ENCODE measurements around the gene REEP3.
"Not testable (repeated sequence)": the region's sequence is repeated elsewhere in the genome, so short reads cannot be mapped to it uniquely, and the experiment has no call there.

The REEP3 gene, protein sequence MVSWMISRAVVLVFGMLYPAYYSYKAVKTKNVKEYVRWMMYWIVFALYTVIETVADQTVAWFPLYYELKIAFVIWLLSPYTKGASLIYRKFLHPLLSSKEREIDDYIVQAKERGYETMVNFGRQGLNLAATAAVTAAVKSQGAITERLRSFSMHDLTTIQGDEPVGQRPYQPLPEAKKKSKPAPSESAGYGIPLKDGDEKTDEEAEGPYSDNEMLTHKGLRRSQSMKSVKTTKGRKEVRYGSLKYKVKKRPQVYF

DNA sequence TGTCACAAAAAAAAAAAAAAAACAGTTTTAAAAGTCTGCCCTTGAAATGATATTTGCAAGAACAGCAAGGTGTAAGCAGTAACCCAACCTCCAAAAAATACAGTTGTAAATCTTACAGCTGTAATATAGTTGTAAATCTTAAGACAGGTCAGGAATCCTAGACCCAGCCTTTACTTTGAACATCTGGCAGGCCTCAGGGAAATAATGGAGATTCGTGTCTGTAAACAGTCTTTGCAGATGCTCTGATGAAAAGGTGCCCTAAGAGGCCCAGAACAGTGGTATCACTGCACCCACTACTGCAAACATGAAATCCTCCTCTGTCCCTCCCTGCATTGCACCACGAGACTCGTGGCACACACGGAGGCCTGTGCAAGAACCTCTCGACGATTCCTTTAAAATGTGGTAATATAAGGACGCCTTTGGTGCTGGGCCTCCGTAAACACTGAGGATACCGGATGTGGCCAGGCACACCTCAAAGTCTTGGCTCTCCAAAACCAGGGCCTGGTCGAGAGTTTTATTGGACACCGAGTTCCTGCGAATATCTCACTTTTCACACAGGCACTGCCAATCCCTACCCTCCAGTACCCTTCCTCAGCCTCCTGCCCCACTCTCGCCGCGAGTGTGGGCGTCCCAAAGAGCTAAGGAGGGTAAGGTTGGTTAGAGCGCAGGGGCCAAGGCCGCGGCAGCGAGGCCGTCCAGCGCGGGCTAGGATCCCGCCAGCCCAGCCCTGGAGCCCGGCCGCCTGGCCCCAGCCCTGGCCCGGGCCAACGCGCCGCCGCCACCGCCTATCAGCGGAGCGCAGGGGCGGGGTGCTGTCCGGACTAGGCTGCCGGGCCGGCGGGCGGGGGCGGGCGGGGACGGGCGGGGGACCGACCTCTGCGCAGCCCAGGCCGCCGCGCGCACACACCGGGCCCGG is at the start of gene REEP3:
Gene REEP3 (plus strand): TSS at position 902 of the 916 bp plus-strand sequence. CDS start 145 bp downstream, outside the sequence.
- no peak for DNase-seq (ENCODE audit: low read depth)

DNA sequence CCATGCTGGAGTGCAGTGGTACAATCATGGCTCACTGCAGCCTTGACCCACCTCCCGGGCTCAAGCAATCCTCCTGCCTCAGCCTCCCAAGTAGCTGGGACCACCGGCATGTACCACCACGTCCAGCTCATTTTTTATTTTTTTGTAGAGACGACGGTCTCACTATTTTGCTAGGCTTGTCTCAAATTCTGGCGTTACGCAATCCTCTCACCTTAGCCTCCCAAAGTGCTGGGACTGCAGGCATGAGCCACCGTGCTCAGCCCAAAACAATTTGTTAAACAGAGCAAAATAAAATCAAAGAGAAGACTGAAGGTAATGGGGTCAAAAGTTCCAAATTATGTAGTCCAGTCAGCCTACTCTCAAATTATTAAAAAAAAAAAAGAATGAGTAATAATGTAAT is 46.7 kb upstream of the REEP3 start:
- DNase-seq (ENCODE audit: low read depth) = no peak

DNA sequence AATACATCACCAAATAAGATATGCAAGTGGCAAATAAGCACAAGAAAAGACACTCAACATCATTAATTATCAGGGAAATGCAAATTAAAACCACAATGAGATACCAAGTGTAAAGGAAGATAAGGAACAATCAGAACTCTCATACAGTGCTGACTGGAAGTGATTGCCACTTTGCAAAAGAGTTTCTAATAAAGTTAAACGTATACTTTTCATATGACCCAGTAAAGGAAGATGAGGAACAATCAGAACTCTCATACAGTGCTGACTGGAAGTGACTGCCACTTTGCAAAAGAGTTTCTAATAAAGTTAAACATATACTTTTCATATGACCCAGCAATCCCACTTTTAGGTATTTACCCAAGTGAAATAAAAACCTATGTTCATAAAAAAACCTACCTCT is 43.3 kb upstream of the REEP3 start:
- DNase-seq (ENCODE audit: low read depth) = no peak

DNA sequence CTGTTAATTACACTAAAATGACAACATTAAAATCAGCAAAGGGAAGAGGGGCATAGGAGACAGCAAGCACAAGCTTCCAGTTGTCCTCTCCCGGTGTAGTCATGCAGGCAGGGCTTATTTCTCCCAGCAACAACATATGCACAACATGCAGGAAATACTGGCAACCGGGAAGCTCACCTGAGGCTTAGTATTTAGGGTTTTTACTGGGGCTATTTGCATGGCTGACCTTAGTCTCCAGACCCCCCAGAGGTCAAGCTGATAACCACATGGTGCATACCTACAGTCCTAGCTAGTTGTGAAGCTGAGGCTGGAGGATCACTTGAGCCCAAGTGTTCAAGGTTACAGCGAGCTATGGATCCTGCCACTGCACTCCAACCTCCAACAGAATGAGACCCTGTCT is 42.6 kb upstream of the REEP3 start:
- DNase-seq (ENCODE audit: low read depth) = no peak

DNA sequence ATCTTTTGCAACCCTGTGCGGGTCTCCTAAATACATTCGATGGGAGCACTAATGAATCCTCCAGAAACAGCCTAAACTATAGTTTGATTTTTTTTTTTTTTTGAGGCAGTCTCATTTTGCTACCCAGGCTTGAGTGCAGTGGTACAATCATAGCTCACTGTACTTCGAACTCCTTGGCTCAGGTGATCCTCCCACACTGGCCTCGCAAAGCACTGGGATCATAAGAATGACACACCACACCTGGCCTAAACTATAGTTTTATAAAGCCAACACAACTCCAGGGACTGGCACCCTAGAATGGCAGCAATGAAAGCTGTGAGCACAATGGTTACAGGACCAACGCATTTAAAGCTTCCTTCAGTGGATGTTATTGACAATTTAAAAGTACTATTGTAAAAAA is 41.0 kb upstream of the REEP3 start:
- DNase-seq (ENCODE audit: low read depth) = no peak

DNA sequence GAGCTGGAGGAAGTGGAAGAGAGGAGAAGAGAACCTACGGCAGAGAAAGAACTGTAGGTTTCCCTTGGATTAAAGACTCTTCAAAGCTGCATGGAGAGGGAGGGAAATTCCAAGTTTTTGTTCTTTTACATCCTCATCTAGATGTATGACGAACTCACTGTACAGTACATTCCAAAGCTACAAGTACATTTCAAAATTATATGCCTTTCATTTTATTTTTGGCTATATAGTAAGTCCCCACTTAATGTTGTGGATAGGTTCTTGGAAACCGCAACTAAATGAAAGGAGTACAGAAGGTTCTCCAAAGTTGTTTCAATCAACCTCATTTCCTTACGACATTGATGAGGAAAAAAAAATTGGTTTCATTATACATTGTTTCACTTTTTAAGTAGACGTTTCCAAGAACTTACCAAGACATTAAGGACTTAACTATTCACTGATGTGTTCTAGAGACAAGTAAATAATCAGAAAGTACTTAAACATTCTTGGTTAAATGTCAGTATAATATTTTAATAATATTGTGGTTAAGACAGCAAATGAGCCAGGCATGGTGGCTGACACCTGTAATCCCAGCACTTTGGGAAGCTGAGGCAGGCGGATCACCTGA is 39.3 kb upstream of the REEP3 start:
- no peak for DNase-seq (ENCODE audit: low read depth)

DNA sequence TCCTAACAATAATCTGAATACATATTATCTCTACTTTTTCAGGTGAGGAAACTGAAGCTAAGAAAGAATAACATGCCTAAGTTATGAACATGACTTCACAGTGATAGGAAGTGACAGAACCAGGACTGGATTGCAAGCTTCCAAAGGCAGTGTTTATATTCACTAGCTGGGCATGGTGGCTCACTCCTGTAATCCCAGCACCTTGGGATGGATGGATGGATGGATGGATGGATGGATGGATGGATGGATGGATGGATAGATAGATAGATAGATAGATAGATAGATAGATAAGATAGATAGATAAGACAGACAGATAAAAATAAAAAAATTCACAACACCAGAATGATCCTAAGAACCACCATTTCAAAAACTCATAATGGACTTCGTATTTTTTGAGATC is 37.2 kb upstream of the REEP3 start:
- no peak for DNase-seq (ENCODE audit: low read depth)

DNA sequence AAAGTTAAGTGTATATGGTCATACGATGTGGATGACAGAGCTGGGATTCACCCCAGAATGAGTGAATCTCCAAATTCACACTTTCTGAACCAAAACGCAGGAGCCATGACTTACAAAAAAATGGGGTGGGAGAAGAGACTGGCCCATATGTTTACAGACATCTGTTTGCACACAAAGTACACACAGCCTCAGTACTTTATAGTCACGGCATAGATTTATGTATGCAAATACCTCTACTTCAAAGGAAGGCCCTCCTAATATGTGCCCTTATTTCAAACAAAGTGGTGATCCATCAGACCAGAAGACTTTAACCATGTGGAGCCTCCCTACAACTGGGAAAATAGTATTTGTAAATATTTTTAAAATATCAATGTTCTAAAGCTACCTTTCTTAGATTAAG is 33.2 kb upstream of the REEP3 start:
- DNase-seq (ENCODE audit: low read depth) = no peak

DNA sequence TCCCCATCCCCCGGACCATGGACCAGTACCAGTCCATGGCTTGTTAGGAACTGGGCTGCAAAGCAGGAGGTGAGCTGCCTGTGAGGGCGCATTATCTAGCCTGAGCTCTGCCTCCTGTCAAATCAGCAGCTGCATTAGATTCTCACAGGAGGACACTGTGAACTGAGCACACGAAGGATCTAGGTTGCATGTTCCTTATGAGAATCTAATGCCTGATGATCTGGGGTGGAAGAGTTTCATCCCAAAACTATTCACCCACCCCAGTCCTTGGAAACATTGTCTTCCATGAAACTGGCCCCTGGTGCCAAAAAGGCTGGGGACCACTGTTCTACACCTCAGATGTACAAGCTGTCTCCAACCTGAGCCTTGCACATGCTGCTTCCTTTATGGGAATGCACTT is 31.4 kb upstream of the REEP3 start:
- no peak for DNase-seq (ENCODE audit: low read depth)

DNA sequence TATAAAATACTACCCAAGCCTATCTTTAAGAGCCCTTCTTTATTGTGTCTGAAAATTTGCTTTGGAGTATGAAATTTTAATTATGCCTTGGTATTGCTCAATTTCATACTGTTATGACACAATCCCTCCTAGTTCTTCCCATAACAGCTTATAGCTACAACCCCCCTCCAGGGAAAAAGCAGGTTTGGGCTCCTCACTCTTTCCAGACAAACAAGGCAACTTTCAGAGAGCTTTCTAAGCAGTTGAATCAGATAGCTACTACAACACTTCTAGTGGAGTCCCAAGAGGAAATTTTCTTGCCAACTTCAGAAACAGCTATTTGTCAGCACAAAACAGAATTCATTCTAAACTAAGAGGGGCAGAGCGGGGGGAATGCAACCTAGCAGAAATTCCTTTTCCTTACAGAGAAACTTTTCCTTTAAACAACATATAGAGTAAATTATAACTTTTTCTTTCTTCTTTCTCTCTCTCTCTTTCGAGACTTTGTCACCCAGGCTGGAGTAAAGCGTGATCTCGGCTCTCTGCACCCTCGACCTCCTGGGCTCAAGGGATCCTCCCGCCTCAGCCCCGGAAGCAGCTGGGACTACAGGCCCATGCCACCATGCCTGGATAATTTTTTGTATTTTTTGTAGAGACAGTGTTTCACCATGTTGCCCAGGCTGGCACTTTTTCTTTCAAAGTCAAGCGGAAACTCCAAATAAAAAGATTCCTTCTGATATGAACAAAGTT is 29.4 kb upstream of the REEP3 start:
- DNase-seq (ENCODE audit: low read depth) = no peak

DNA sequence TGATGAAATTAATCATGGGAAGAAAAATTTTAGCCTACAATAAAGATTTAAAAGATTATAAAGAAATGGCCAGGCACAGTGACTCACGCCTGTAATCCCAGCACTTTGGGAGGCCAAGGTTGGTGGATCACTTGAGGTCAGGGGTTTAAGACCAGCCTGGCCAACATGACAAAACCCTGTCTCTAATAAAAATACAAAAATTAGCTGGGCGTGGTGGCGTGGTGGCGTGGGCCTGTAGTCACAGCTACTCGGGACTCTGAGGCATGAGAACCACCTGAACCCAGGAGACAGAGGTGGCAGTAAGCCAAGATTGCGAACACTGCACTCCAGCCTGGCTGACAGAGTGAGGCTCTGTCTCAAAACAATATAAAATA is 28.9 kb upstream of the REEP3 start:
- not testable (repeated sequence) for DNase-seq (ENCODE audit: low read depth)

DNA sequence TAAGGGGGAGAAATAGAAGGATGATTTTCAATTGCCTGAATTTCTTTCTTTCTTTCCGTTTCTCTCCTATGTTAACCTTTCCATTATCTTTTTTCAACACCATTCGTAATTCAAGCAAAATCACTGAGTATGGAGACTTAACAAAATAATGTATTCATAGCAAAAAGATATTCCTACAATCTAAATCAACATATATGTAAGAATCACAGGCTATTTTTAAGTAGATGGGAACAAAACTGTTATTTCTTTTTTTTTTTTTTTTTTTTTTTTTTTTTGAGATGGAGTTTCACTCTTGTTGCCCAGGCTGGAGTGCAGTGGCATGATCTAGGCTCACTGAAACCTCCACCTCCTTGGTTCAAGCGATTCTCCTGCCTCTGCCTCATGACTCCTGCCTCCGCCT is 28.2 kb upstream of the REEP3 start:
- no peak for DNase-seq (ENCODE audit: low read depth)

DNA sequence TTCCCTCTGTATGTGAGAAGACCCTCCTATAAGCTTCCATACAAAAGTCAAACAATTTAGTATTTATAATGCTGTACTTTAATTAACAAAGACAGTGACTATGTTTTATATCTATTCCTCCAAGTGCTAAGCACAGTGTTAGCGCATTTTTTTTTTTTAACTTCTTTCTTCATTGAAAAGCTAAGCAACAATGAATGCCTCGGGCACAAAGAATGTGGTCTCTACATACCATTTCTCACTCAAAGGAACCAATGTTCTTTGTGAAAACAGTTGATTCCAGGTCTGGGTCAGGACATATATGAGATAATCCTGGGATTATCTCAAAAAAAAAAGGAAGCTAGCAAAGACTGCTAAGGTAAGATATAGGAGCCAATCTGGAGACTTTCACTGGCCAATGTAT is 26.2 kb upstream of the REEP3 start:
- DNase-seq (ENCODE audit: low read depth) = no peak

DNA sequence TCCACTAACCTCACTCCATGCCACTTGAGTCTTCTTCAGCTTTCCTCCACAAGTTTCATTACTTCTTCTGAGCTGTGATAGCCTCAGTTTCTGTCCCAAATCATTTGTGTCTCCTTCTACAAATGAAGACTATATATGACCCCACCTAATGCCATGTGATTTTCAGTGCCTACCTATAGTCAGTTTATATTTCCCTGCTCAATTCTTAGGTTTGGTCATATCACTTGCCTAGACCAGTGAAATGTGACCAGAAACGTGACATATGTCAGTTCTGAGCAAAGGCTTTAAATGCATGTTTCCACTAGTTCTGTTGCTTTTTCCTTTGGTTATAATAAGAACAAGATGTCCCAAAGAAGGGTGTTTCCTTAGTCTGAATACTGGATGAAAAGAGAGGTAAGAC is 24.6 kb upstream of the REEP3 start:
- no peak for DNase-seq (ENCODE audit: low read depth)

DNA sequence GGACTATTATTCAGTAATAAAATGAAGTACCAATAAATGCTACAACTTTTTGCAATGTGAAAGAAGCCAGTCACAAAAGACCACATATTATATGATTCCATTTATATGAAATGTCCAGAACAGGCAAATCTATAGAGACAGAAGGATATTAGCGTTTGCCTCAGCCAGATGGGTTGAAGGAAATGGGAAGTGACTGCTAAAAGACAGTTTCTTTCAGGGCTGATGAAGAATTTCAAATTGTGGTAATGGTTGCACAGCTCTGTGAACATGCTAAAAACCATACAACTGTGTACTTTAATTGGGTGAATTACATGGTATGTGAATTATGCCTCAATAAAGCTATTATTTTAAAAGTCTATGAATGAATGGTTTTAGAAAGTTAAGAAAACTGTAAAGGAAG is 23.9 kb upstream of the REEP3 start:
- no peak for DNase-seq (ENCODE audit: low read depth)

DNA sequence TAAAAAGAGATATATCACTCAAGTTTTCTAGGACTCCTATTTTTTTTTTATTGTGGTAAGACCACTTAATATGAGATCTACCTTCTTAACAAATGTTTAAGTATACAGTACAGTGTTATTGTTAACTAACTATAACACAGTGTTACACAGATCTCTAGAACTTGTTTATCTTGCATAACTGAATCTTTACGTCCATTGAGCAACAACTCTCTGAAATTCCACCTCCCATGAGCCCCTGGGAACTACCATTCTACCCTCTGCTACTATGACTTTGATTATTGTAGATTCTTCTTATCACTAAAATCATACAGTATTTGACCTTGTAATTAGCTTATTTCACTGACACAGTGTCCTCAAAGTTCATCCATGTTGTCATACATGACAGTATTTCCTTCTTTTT is 22.5 kb upstream of the REEP3 start:
- no peak for DNase-seq (ENCODE audit: low read depth)

DNA sequence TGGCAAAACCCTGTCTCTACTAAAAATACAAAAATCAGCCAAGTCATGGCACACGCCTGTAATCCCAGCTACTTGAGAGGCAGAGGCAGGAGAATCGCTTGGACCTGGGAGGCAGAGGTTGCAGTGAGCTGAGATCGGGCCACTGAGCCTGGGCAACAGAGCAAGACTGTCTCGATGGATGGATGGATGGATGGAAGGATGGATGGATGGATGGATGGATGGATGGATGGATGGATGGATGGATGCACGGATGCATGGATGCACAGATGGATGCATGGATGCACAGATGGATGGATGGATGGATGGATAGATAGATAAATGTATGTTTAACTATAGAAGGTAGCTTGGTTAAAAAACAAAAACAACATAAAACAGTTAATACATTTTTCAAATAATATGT is 20.6 kb upstream of the REEP3 start:
- DNase-seq (ENCODE audit: low read depth) = not testable (repeated sequence)

DNA sequence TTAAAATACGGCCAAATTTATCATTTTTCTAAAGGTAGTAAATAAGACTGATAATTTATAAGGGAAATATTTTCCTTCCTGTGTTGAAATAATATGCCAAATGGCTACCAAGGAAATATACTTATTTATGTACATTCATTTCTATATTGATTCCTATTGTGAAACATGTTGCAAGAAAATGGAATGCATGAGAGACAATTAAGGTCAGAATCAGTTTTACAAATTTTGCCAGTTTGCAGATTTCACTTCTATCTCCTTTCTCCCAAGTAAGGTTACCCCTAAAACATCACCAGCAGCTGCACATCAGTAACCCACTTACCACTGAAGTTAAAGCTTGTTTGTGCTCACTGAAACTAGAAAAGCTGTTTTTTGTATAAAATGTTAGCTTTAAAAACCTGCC is 19.2 kb upstream of the REEP3 start:
- no peak for DNase-seq (ENCODE audit: low read depth)

DNA sequence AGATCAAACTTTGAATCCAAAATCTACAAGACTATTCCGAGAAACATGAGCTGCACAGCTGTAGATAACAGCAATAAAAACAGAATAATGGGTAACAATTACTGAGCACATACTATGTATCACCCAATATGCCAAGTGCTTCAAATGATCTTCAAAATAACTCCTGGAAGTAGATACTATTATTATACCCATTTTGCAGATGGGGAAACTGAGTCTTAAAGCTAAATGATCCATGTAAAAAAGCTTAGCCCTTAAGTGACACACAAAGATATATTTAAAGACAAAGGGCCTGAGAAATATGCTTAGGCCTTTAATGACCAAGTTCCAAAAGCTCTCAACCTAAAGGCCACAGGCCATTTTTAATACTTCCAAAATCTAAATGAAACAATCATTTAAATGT is 18.4 kb upstream of the REEP3 start:
- no peak for DNase-seq (ENCODE audit: low read depth)

DNA sequence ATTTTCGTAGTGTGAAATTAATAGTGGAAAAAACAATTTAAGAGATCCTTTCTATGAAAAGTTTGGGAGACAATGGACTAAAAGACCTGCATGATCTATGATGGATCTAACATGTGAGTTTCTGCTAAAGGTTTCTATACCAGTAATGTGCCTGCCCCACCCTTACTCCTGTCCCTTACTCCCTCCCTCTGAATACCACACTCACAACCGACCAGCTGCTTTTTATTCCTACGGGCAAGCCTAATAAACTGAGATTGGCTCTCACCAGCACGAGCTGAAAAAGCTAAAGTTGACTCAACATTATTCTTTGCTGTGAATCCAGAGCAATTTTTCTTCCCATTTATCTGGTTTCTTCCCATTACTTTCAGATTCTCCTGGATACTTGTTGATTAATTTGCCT is 17.8 kb upstream of the REEP3 start:
- no peak for DNase-seq (ENCODE audit: low read depth)

DNA sequence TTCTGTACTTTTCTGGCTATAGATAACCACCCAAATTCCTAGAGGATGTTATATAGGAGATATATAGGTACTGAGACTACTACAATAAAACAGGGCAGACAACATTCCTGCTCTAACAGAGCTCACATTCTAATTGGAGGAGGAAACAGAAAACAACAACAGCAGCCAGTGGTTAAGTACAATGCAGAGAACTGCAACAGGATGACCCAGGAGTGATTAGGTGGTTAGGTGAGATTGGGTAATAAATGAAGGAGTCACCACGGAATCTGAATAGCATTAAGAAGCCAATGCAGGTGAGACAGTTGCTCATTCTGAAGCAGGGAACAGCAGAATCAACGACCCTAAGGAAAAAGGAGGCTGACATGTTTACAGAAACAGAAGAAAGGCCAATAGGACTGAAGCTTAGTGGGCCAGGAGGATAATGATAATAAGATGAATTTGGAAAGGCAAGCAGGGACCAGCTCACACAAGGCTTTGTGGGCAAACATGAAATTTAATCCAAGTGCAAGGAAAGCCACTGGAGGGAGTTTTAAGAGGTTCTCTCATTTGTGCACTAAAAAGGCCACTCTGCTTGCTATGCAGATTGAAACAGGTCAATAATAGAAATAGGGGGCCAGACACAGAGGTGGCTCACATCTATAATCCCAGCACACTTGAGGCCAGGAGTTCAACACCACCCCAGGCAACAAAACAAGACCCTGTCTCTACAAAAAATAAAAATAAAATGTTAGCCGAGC is 16.9 kb upstream of the REEP3 start:
- no peak for DNase-seq (ENCODE audit: low read depth)

DNA sequence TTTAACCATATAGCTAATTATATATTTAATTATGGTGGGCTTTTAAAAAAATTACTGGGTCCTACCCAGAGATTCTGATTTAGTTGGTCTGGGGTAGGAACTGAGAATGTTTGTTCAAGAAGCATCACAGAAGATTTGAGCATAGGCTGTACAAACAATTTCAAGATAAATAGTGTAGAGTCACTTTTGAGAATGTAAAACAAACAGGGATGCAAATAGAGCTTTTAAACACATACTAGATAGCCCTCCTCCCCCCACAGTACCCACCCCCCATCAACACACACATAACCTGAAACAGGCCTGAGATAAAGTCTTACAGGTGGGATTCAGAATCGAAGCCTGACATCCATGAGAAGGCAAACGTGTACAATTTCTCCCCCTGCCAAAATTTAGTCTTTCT is 15.6 kb upstream of the REEP3 start:
- no peak for DNase-seq (ENCODE audit: low read depth)
